GM18951 (cell line): Measurements from ENCODE around the gene B4GALNT3.

ENCODE experiments used
- POLR2A ChIP-seq: IDR thresholded peaks from 4 replicates; pipeline ENCODE4 v1.6.1; 2011; ENCODE audit warnings: mild to moderate bottlenecking; ENCODE audit not compliant: insufficient read length, insufficient read depth; ENCODE audit errors: extremely low read depth
- in situ Hi-C: fragments of 300-500 bp; cut with MboI; formaldehyde crosslinking; loops from one replicate; pipeline ENCODE4 v1.12.0; 2022; ENCODE audit warnings: low sequenced_read_pairs, mixed read lengths, inconsistent platforms; ENCODE audit not compliant: unreplicated experiment

B4GALNT3 gene

GRCh38 chr12:530821-531220 lies 71.1 kb downstream of the B4GALNT3 start:
- in situ Hi-C loops, result no loop called here
- no peak for TF ChIP-seq POLR2A

GRCh38 chr12:531951-532585 lies 72.3 kb downstream of the B4GALNT3 start:
- no peak for TF ChIP-seq POLR2A
- in situ Hi-C loops, result no loop called here

- no peak for TF ChIP-seq POLR2A
- in situ Hi-C loops, result no loop called here
Measured at GRCh38 chr12:532908-533565, 73.3 kb downstream of the B4GALNT3 start.

- in situ Hi-C loops, result no loop called here
- no peak for TF ChIP-seq POLR2A
Measured at GRCh38 chr12:533718-534117, 74.0 kb downstream of the B4GALNT3 start.

- in situ Hi-C loops, result no loop called here
- TF ChIP-seq POLR2A, result no peak
Measured at GRCh38 chr12:534216-534615, 74.5 kb downstream of the B4GALNT3 start.

GRCh38 chr12:535396-535795 lies 75.7 kb downstream of the B4GALNT3 start:
- in situ Hi-C loops, result loop anchor here (5.0 kb wide), 1 partner anchor 78 kb away; the partner anchor contains the start of gene B4GALNT3
- TF ChIP-seq POLR2A, result no peak

GRCh38 chr12:536751-537245 lies 77.1 kb downstream of the B4GALNT3 start:
- TF ChIP-seq POLR2A, result no peak
- in situ Hi-C loops, result loop anchor here (5.0 kb wide), 1 partner anchor 79 kb away; the partner anchor contains the start of gene B4GALNT3

- in situ Hi-C loops, result loop anchor here (5.0 kb wide), 1 partner anchor 80 kb away; the partner anchor contains the start of gene B4GALNT3
- no peak for TF ChIP-seq POLR2A
Measured at GRCh38 chr12:537772-538171, 78.0 kb downstream of the B4GALNT3 start.

- in situ Hi-C loops, result loop anchor here (5.0 kb wide), 1 partner anchor 82 kb away; the partner anchor contains the start of gene B4GALNT3
- no peak for TF ChIP-seq POLR2A
Measured at GRCh38 chr12:538731-539539, 79.2 kb downstream of the B4GALNT3 start.

GRCh38 chr12:539540-540310 lies 80.0 kb downstream of the B4GALNT3 start:
- no peak for TF ChIP-seq POLR2A
- in situ Hi-C loops, result loop anchor here (5.0 kb wide), 1 partner anchor 82 kb away; the partner anchor contains the start of gene B4GALNT3

GRCh38 chr12:541676-542324 lies 82.1 kb downstream of the B4GALNT3 start:
- no peak for TF ChIP-seq POLR2A
- in situ Hi-C loops, result no loop called here
